Ectodermal cell (in vitro differentiated cells): ENCODE results near the gene NT5C3B.
"Not testable (repeated sequence)": the region's sequence is repeated elsewhere in the genome, so short reads cannot be mapped to it uniquely, and the experiment has no call there.

Experiments used
- H3K27ac ChIP-seq: 2 replicates; pipeline ENCODE4 v1.7.0; 2013; ENCODE audit warnings: mild to moderate bottlenecking, low read depth, low read length; ENCODE audit not compliant: insufficient read depth, poor library complexity, severe bottlenecking
- H3K27me3 ChIP-seq: 2 replicates; pipeline ENCODE4 v1.7.0; 2013; ENCODE audit warnings: mild to moderate bottlenecking, low read length; ENCODE audit not compliant: insufficient read depth, control insufficient read depth, poor library complexity, severe bottlenecking
- H3K36me3 ChIP-seq: one replicate; pipeline ENCODE4 v1.7.0; 2013; ENCODE audit warnings: low read length; ENCODE audit not compliant: control insufficient read depth, insufficient read depth
- H3K4me1 ChIP-seq: one replicate; pipeline ENCODE4 v1.7.0; 2013; ENCODE audit warnings: low read length; ENCODE audit not compliant: control insufficient read depth, insufficient read depth
- H3K4me3 ChIP-seq: 2 replicates; pipeline ENCODE4 v1.7.0; 2013; ENCODE audit warnings: low read depth, low read length, control low read depth; ENCODE audit not compliant: insufficient read depth
- H3K9me3 ChIP-seq: 2 replicates; pipeline ENCODE4 v1.7.0; 2013; ENCODE audit warnings: mild to moderate bottlenecking, low read length, moderate library complexity; ENCODE audit not compliant: control insufficient read depth
- WGBS, 2 experiments: methylation state at CpG; one replicate each; pipeline ENCODE4 v1.1.7; 2013; ENCODE audit warnings: missing lambda C conversion rate in 2 of 2; 5-methylcytosine and 5-hydroxymethylcytosine counted together

Gene NT5C3B

GRCh38 chr17:41868568-41868967 is 32.5 kb upstream of the NT5C3B start:
- H3K4me3 ChIP-seq: no peak overlapping the region
- peaks cover 6% of the 10 kb centered on the region for H3K4me1 ChIP-seq
- 96 to 99% methylated on average over 2 to 3 of the region's 3 CpGs for WGBS, 2 experiments
- no peak overlapping the region for H3K27ac ChIP-seq
- H3K36me3 ChIP-seq: peaks cover 52% of the 10 kb centered on the region
- H3K27me3 ChIP-seq: no peaks in the 10 kb centered on the region
- no peaks in the 10 kb centered on the region for H3K9me3 ChIP-seq

GRCh38 chr17:41865596-41865893 is 29.5 kb upstream of the NT5C3B start:
- 17 to 18% methylated on average over 10 of the region's 10 CpGs for WGBS, 2 experiments
- Histone ChIP-seq H3K27me3 (no peaks in the 10 kb centered on the region), H3K4me1 (peaks cover 15% of the 10 kb centered on the region), H3K9me3 (no peaks in the 10 kb centered on the region), H3K4me3 (peak overlapping the region; percentile 99), H3K27ac (peak overlapping the region; percentile 72), H3K36me3 (peaks cover 25% of the 10 kb centered on the region)

- H3K36me3 ChIP-seq: peaks cover 24% of the 10 kb centered on the region
- H3K27ac ChIP-seq: peak within 1 kb of the TSS; percentile 72
- 0% methylated on average over 90 of the region's 90 CpGs for WGBS, 2 experiments
- peak within 1 kb of the TSS; percentile 99 for H3K4me3 ChIP-seq
- H3K9me3 ChIP-seq: no peaks in the 10 kb centered on the region
- no peaks in the 10 kb centered on the region for H3K27me3 ChIP-seq
- H3K4me1 ChIP-seq: peaks cover 15% of the 10 kb centered on the region
These were observed 29.0 kb upstream of the NT5C3B start, which contains the start of gene KLHL11 for GRCh38 chr17:41864836-41865595. KLHL11 (minus strand) TSS chr17:41865423; CDS start chr17:41865370, 53 bp downstream.

- Histone ChIP-seq H3K4me1 (peaks cover 15% of the 10 kb centered on the region), H3K27me3 (no peaks in the 10 kb centered on the region), H3K27ac (no peak overlapping the region), H3K36me3 (peaks cover 20% of the 10 kb centered on the region), H3K4me3 (peak overlapping the region; percentile 99), H3K9me3 (no peaks in the 10 kb centered on the region)
- 0% methylated on average over 25 of the region's 25 CpGs for WGBS, 2 experiments
These were observed 28.4 kb upstream of the NT5C3B start for GRCh38 chr17:41864498-41864835.

- 76 to 78% methylated on average over 18 of the region's 18 CpGs for WGBS, 2 experiments
These were observed 27.2 kb upstream of the NT5C3B start for GRCh38 chr17:41863074-41863848.

GRCh38 chr17:41860254-41860931 is 24.4 kb upstream of the NT5C3B start:
- Histone ChIP-seq H3K27ac (no peak overlapping the region), H3K36me3 (no peaks in the 10 kb centered on the region), H3K9me3 (no peaks in the 10 kb centered on the region), H3K27me3 (no peaks in the 10 kb centered on the region), H3K4me1 (peaks cover 15% of the 10 kb centered on the region), H3K4me3 (no peak overlapping the region)
- 66 to 74% methylated on average over 3 of the region's 3 CpGs for WGBS, 2 experiments

More at GRCh38 chr17:41863074-41863848, 27.2 kb upstream of the NT5C3B start:
- Histone ChIP-seq H3K36me3 (peaks cover 10% of the 10 kb centered on the region), H3K27me3 (no peaks in the 10 kb centered on the region), H3K9me3 (no peaks in the 10 kb centered on the region), H3K27ac (no peak overlapping the region), H3K4me1 (peaks cover 15% of the 10 kb centered on the region), H3K4me3 (peak overlapping the region; percentile 99)

- not testable (repeated sequence) for H3K27me3 ChIP-seq, H3K9me3 ChIP-seq, H3K4me1 ChIP-seq, H3K27ac ChIP-seq, H3K4me3 ChIP-seq
- H3K36me3 ChIP-seq: peaks cover 20% of the 10 kb centered on the region
- WGBS, 2 experiments: 91% methylated on average over 14 of the region's 14 CpGs
These were observed 15.3 kb upstream of the NT5C3B start for GRCh38 chr17:41851382-41851781.

- peaks cover 14% of the 10 kb centered on the region for H3K36me3 ChIP-seq
- H3K4me1 ChIP-seq: no peaks in the 10 kb centered on the region
- H3K27me3 ChIP-seq: no peaks in the 10 kb centered on the region
- WGBS, 2 experiments: 90 to 97% methylated on average over 2 to 3 of the region's 4 CpGs
- no peak overlapping the region for H3K4me3 ChIP-seq
- H3K27ac ChIP-seq: no peak overlapping the region
- no peaks in the 10 kb centered on the region for H3K9me3 ChIP-seq
These were observed 13.4 kb upstream of the NT5C3B start for GRCh38 chr17:41849251-41849990.

- Histone ChIP-seq H3K9me3 (no peaks in the 10 kb centered on the region), H3K27ac (no peak overlapping the region), H3K27me3 (no peaks in the 10 kb centered on the region), H3K36me3 (peaks cover 8% of the 10 kb centered on the region), H3K4me1 (no peaks in the 10 kb centered on the region), H3K4me3 (no peak overlapping the region)
- WGBS, 2 experiments: 98% methylated on average over 3 of the region's 4 CpGs
These were observed 12.8 kb upstream of the NT5C3B start for GRCh38 chr17:41848788-41849187.
